Endothelial cell (in vitro differentiated cells): ENCODE data around the gene RPS25. TPM values are rescaled to one million over a fixed set of nuclear protein-coding genes. Genes with fewer than 3 reads are reported as not detected.
A peak's percentile ranks its signal among the peaks of the same experiment; 100 is the strongest.

ENCODE experiments used
- DNase-seq: peaks from one replicate; pipeline ENCODE4 v3.0.0; 2021; ENCODE audit warnings: low spot score
- H3K27ac Mint-ChIP-seq: one replicate; pipeline ENCODE4 v1.8.0; 2021; ENCODE audit warnings: mixed read lengths, inconsistent platforms; ENCODE audit not compliant: unreplicated experiment
- H3K27me3 Mint-ChIP-seq: one replicate; pipeline ENCODE4 v1.8.0; 2021; ENCODE audit warnings: mild to moderate bottlenecking, moderate library complexity, mixed read lengths, inconsistent platforms; ENCODE audit not compliant: unreplicated experiment
- H3K36me3 Mint-ChIP-seq: one replicate; pipeline ENCODE4 v1.8.0; 2021; ENCODE audit warnings: mild to moderate bottlenecking, low read depth, mixed read lengths, inconsistent platforms; ENCODE audit not compliant: unreplicated experiment
- H3K4me1 Mint-ChIP-seq: one replicate; pipeline ENCODE4 v1.8.0; 2021; ENCODE audit warnings: mild to moderate bottlenecking, mixed read lengths, inconsistent platforms; ENCODE audit not compliant: unreplicated experiment
- H3K4me3 Mint-ChIP-seq: one replicate; pipeline ENCODE4 v1.8.0; 2021; ENCODE audit warnings: mild to moderate bottlenecking, mixed read lengths, inconsistent platforms; ENCODE audit not compliant: unreplicated experiment
- H3K9me3 Mint-ChIP-seq: one replicate; pipeline ENCODE4 v1.8.0; 2021; ENCODE audit warnings: mixed read lengths, inconsistent platforms; ENCODE audit not compliant: unreplicated experiment
- long read RNA-seq: library from polyadenylated mRNA; unstranded; transcript quantifications from one replicate; pipeline ENCODE4 v2.0.0, GENCODE V29; 2020; ENCODE audit not compliant: unreplicated experiment
- total RNA-seq: library from RNA; stranded (reverse); fragmentation: NEBNext Ultra II Directional; extraction: Animal tissue kit (Norgen Biotek cat#: 25700); gene quantifications from one replicate; pipeline ENCODE4 v1.2.1, GENCODE V29; 2021; ENCODE audit not compliant: unreplicated experiment
- TF ChIP-seq, protein P1 (sequence below): fragments of 200-600 bp; sonication (generic); IDR thresholded peaks from one replicate; pipeline ENCODE4 v1.5.0; 2021; ENCODE audit warnings: antibody characterized with exemption; ENCODE audit not compliant: unreplicated experiment

The RPS25 gene
- total RNA-seq: 1,293 TPM
- long read RNA-seq, transcript RPS25-202 (5 exons, 835 nt): major isoform, 1,210 of 1,277 reads
- long read RNA-seq, partial matches to known transcripts: 44 of 1,277 reads
- long read RNA-seq, other reads (novel, unspliced or antisense): 17 of 1,277 reads

DNA sequence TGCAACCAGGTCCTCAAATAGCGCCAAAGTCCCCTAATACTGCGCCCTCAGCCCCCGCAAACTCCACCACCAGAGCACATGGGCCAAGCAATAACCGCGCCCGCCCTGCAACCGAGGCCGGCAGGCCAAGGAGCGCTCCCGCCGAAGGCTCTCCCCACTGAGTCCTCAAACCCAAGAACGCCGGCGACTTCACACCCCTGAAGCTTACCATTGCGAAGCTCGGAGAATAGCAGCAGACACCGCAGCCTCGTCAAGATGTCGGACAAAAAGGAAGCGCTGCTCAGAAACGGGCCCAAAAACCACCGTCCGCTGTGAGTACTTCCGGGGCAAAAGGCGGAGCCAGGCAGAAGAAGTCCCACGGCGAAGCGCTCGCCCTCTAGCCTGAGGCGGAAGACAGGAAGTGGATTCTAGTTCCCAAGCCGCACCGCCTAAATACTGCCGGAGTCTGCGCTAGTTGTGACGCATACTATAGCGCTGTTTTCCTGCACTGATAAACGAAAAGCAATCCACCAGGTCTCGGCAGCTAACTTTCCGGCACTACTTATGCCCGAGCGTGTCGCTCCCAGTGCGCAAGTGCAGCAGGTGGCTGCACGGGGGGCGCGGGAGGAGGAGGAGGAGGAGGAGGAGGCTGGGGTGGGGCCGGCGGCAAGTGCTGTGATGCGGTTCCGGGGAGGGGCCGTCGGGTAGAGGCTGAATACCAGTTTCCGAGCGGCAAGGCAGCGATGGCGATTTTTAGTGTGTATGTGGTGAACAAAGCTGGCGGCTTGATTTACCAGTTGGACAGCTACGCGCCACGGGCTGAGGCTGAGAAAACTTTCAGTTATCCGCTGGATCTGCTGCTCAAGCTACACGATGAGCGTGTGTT, at the start of gene RPS25, which contains the start of gene TRAPPC4:
Gene RPS25 (minus strand): TSS at position 270 of the 865 bp plus-strand sequence. CDS start 59 bp downstream, at position 211.
Gene TRAPPC4 (plus strand): TSS at position 693 of the 865 bp plus-strand sequence. CDS start 30 bp downstream, at position 723.
- H3K27ac Mint-ChIP-seq: peak within 1 kb of the TSS; percentile 86
- H3K27me3 Mint-ChIP-seq: peaks cover 4% of the 10 kb centered on the region
- peaks cover 14% of the 10 kb centered on the region for H3K4me1 Mint-ChIP-seq
- peaks cover 25% of the 10 kb centered on the region for H3K36me3 Mint-ChIP-seq
- peak; percentile 88 for DNase-seq
- no peaks in the 10 kb centered on the region for H3K9me3 Mint-ChIP-seq
- peak within 1 kb of the TSS; percentile 100 for H3K4me3 Mint-ChIP-seq
- TF ChIP-seq, protein P1, sequence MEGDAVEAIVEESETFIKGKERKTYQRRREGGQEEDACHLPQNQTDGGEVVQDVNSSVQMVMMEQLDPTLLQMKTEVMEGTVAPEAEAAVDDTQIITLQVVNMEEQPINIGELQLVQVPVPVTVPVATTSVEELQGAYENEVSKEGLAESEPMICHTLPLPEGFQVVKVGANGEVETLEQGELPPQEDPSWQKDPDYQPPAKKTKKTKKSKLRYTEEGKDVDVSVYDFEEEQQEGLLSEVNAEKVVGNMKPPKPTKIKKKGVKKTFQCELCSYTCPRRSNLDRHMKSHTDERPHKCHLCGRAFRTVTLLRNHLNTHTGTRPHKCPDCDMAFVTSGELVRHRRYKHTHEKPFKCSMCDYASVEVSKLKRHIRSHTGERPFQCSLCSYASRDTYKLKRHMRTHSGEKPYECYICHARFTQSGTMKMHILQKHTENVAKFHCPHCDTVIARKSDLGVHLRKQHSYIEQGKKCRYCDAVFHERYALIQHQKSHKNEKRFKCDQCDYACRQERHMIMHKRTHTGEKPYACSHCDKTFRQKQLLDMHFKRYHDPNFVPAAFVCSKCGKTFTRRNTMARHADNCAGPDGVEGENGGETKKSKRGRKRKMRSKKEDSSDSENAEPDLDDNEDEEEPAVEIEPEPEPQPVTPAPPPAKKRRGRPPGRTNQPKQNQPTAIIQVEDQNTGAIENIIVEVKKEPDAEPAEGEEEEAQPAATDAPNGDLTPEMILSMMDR: no peak

DNA sequence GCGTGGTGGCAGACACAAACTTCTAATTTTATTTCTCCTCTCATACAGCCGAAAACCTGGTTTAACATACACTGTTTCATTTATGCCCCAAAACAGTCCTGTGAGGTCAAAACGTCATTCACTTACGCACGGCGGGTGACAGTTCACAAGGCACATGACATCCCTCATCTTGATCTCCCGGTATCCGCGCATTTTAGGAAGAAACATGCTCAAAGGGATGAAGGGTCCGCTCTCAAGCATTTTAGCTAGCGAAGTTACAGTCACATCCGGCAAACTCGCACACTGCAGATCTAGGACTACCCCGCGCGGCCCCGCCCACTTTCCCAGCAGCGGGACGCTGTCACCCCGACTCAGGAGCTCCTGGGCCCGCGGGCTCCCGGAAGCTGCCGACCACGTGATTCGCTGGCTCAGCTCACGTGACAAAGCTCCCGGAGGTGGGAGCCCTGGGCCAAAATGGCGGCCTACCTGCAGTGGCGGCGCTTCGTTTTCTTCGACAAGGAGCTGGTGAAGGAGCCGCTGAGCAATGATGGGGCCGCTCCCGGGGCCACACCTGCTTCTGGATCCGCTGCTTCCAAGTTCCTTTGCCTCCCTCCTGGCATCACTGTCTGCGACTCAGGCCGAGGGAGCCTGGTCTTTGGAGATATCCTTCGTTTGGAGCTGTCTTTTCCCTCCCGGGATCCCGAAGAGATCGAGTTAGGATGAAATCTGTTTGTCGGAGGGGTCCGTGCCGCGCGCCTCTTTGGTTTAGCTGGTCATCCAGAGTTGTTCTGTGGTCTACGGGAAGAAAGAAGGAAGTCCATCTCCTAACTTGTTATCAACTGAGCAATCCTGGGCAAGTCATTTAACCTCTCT, 49.5 kb upstream of the RPS25 start, which contains the start of gene VPS11:
Gene VPS11 (plus strand): TSS at position 448 of the 852 bp plus-strand sequence. CDS start 6 bp downstream, at position 454.
- peak within 1 kb of the TSS; percentile 92 for H3K27ac Mint-ChIP-seq
- H3K36me3 Mint-ChIP-seq: peaks cover 8% of the 10 kb centered on the region
- peaks cover 14% of the 10 kb centered on the region for H3K4me1 Mint-ChIP-seq
- peak; percentile 95 for DNase-seq
- H3K4me3 Mint-ChIP-seq: peak within 1 kb of the TSS; percentile 99
- TF ChIP-seq, protein P1: no peak
- no peaks in the 10 kb centered on the region for H3K9me3 Mint-ChIP-seq
- peaks cover 7% of the 10 kb centered on the region for H3K27me3 Mint-ChIP-seq

DNA sequence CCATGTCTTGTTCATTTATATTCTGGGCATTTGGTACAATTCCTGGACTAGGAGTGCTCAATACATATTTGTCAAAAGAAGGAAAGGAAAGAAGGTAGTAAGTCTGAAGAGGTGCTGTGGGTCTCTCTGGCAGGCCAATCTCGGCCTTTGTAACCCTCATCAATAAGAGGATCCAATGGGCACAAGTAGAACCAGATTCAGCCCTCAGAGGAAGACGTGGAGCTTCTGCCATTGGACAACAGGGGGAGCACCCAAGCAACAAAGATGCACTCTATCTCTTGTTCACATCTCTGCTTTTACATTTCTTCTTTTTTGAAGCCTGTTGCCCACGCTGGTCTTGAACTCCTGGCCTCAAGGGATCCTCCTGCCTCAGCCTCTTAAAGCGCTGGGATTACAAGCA, 47.2 kb upstream of the RPS25 start:
- TF ChIP-seq, protein P1: no peak
- no peak for DNase-seq

DNA sequence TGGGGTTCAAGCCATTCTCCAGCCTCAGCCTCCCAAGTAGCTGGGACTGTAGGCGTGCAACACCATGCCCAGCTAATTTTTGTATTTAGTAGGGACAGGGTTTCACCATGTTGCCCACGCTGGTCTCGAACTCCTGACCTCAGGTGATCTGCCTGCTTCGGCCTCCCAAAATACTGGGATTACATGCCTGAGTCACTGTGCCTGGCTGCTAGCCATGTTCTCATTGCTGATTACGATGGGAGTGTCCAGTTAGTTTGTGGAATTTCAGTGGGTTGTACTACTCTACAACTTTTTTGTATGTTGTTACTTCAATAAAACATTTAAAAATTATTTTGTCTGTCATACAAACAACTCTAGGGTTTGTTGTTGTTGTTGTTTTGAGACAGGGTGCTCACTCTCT, 44.6 kb upstream of the RPS25 start:
- no peak for DNase-seq
- Mint-ChIP-seq H3K27ac (no peak overlapping the region), H3K36me3 (peaks cover 3% of the 10 kb centered on the region), H3K27me3 (peaks cover 8% of the 10 kb centered on the region), H3K4me1 (peaks cover 18% of the 10 kb centered on the region), H3K9me3 (no peaks in the 10 kb centered on the region), H3K4me3 (no peak overlapping the region)
- TF ChIP-seq, protein P1: no peak

More for the DNA sequence above, 47.2 kb upstream of the RPS25 start:
- Mint-ChIP-seq H3K27ac (no peak overlapping the region), H3K4me1 (peaks cover 14% of the 10 kb centered on the region), H3K4me3 (no peak overlapping the region), H3K27me3 (peaks cover 7% of the 10 kb centered on the region), H3K36me3 (peaks cover 5% of the 10 kb centered on the region), H3K9me3 (no peaks in the 10 kb centered on the region)
